ENCODE results near the gene DRICH1. TPM values are rescaled to one million over a fixed set of nuclear protein-coding genes. Genes with fewer than 3 reads are reported as not detected.
"Not testable (repeated sequence)": the region's sequence is repeated elsewhere in the genome, so short reads cannot be mapped to it uniquely, and the experiment has no call there.

DRICH1 gene
- total and polyA plus RNA-seq, 2 experiments from 2014 or later = not detected

DNA sequence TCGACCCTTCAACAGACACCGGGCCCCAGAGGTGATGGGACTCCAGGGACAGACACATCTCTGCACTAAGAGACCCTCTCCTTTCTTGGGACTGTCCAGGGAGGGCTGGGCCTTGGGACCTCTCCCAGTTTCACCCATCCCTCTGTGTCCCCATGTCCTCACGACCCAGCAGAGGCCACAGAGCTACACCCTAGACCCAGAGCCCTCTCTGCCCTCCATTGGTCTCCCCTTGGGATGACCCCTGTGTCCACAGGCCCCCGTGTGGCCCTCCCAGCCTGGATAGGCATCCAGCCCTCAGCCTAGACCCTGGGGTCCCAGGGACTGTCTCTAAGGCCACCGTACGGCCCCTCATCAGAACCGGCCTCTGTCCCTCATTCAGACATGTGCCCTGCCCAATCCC, 7.5 kb upstream of the DRICH1 start:
- no peaks in the 10 kb centered on the region for H3K9me3 ChIP-seq (ENCODE audit: low read depth)
- WGBS (ENCODE audit: low lambda C conversion rate, missing lambda C conversion rate) = 95% methylated on average over 6 of the region's 7 CpGs

DNA sequence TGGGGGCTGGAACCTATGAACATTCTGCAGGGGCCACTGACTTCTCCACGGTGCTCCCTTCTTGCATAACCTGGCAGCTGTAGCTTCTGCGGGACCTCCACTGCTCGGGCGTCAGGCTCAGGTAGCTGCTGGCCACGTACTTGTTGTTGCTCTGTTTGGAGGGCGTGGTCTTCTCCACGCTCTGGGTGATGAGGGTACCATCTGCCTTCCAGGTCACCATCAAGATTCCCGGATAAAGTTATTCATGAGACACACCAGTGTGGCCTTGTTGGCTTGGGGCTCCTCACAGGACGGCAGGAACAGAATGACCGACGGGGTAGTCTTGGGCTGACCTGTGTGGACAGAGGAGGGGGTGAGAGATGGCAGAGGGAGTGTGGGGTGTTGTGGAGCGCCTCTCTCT, 6.5 kb upstream of the DRICH1 start:
- H3K9me2 ChIP-seq (replicated peaks; ENCODE audit: insufficient read depth) = no peaks in the 10 kb centered on the region
- H3K4me1 ChIP-seq (ENCODE audit: insufficient read depth) = no peaks in the 10 kb centered on the region
- no peak for DNase-seq (ENCODE audit: low spot score)
- no peak overlapping the region for H3K4me2 ChIP-seq
- no peak for TF ChIP-seq EZH2phosphoT487 (IDR thresholded peaks at IDR 0.05; ENCODE audit: low read depth, severe bottlenecking, unreplicated experiment)
- TF ChIP-seq, protein P1, sequence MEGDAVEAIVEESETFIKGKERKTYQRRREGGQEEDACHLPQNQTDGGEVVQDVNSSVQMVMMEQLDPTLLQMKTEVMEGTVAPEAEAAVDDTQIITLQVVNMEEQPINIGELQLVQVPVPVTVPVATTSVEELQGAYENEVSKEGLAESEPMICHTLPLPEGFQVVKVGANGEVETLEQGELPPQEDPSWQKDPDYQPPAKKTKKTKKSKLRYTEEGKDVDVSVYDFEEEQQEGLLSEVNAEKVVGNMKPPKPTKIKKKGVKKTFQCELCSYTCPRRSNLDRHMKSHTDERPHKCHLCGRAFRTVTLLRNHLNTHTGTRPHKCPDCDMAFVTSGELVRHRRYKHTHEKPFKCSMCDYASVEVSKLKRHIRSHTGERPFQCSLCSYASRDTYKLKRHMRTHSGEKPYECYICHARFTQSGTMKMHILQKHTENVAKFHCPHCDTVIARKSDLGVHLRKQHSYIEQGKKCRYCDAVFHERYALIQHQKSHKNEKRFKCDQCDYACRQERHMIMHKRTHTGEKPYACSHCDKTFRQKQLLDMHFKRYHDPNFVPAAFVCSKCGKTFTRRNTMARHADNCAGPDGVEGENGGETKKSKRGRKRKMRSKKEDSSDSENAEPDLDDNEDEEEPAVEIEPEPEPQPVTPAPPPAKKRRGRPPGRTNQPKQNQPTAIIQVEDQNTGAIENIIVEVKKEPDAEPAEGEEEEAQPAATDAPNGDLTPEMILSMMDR (IDR thresholded peaks at IDR 0.05; ENCODE audit: poor library complexity) = no peak
- no peak for TF ChIP-seq EZH2 (IDR thresholded peaks at IDR 0.05; ENCODE audit: borderline replicate concordance)
- no peak overlapping the region for H3K27ac ChIP-seq
- no peaks in the 10 kb centered on the region for H3K9me3 ChIP-seq (ENCODE audit: low read depth)
- H3K27me3 ChIP-seq = no peaks in the 10 kb centered on the region
- no peaks in the 10 kb centered on the region for H3K36me3 ChIP-seq (replicated peaks; ENCODE audit: insufficient read depth, low read depth)
- WGBS (ENCODE audit: low lambda C conversion rate, missing lambda C conversion rate) = 95% methylated on average over 12 of the region's 12 CpGs
- H2AFZ ChIP-seq = no peak overlapping the region
- no peaks in the 10 kb centered on the region for H3K79me2 ChIP-seq
- H3K4me3 ChIP-seq = no peak overlapping the region
- no peaks in the 10 kb centered on the region for H4K20me1 ChIP-seq (ENCODE audit: insufficient read depth, poor library complexity, severe bottlenecking)

More for the DNA sequence above, 7.5 kb upstream of the DRICH1 start:
- no peaks in the 10 kb centered on the region for H3K4me1 ChIP-seq (ENCODE audit: insufficient read depth)
- no peak overlapping the region for H3K4me2 ChIP-seq
- H3K27me3 ChIP-seq = no peaks in the 10 kb centered on the region
- TF ChIP-seq, protein P1 (IDR thresholded peaks at IDR 0.05; ENCODE audit: poor library complexity) = no peak
- TF ChIP-seq EZH2phosphoT487 (IDR thresholded peaks at IDR 0.05; ENCODE audit: low read depth, severe bottlenecking, unreplicated experiment) = no peak
- no peak for TF ChIP-seq EZH2 (IDR thresholded peaks at IDR 0.05; ENCODE audit: borderline replicate concordance)
- DNase-seq (ENCODE audit: low spot score) = no peak
- no peak overlapping the region for H3K27ac ChIP-seq
- H4K20me1 ChIP-seq (ENCODE audit: insufficient read depth, poor library complexity, severe bottlenecking) = no peaks in the 10 kb centered on the region
- H3K79me2 ChIP-seq = no peaks in the 10 kb centered on the region
- no peak overlapping the region for H2AFZ ChIP-seq
- H3K4me3 ChIP-seq = no peak overlapping the region
- no peaks in the 10 kb centered on the region for H3K9me2 ChIP-seq (replicated peaks; ENCODE audit: insufficient read depth)
- no peaks in the 10 kb centered on the region for H3K36me3 ChIP-seq (replicated peaks; ENCODE audit: insufficient read depth, low read depth)

DNA sequence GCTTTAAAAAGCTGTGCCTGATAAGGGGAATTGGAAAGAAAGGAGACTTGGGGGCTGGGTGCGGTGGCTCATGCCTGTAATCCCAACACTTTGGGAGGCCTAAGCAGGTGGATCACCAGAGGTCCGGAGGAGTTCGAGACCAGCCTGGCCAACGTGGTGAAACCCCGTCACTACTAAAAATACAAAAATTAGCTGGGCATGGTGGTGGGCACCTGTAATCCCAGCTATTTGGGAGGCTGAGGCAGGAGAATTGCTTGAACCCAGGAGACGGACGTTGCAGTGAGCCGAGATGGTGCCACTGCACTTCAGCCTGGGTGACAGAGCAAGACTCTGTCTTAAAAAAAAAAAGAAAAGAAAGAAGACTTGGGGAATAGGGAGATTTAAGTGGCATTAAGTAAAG, 3.2 kb upstream of the DRICH1 start:
- H3K27me3 ChIP-seq = not testable (repeated sequence)
- WGBS (ENCODE audit: low lambda C conversion rate, missing lambda C conversion rate) = 97% methylated on average over 8 of the region's 8 CpGs

DNA sequence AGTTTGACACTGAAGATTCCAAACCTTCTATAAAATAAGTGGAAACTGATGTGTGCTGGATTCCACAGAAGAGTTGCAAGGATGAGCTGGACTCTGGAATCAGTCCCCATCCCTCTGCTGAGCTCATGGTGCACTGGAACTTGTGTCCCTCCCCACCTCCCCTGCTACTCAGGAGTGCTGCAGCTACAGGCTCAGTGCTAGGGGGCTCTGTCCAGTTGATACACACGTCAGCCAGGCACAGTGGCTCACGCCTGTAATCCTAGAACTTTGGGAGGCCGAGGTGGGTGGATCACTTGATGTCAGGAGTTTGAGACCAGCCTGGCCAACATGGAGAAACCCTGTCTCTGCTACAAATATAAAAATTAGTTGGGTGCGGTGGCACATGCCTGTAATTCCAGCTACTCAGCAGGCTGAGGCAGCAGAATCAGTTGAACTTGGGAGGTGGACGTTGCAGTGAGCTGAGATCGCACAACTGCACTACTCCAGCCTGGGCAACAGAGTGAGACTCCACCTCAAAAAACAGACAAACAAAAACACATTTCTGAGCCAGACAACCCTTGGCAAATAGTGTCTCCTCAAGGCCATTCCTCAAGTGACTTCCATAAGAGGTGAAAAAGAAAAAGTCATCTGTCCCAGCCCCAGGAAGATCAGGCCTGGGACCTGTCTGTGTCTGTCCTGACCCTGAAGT, 3.9 kb downstream of the DRICH1 start:
- H3K9me3 ChIP-seq (ENCODE audit: low read depth); H2AFZ ChIP-seq; H3K36me3 ChIP-seq (replicated peaks; ENCODE audit: insufficient read depth, low read depth); H3K27me3 ChIP-seq; H3K9me2 ChIP-seq (replicated peaks; ENCODE audit: insufficient read depth); H3K4me1 ChIP-seq (ENCODE audit: insufficient read depth); H4K20me1 ChIP-seq (ENCODE audit: insufficient read depth, poor library complexity, severe bottlenecking); H3K27ac ChIP-seq; H3K79me2 ChIP-seq; H3K4me2 ChIP-seq; H3K4me3 ChIP-seq; DNase-seq (ENCODE audit: low spot score): not testable (repeated sequence)
- 81% methylated on average over 6 of the region's 6 CpGs for WGBS (ENCODE audit: low lambda C conversion rate, missing lambda C conversion rate)

More for the DNA sequence above, 3.2 kb upstream of the DRICH1 start:
- not testable (repeated sequence) for H3K9me2 ChIP-seq (replicated peaks; ENCODE audit: insufficient read depth); H4K20me1 ChIP-seq (ENCODE audit: insufficient read depth, poor library complexity, severe bottlenecking); H3K79me2 ChIP-seq; DNase-seq (ENCODE audit: low spot score); H3K4me1 ChIP-seq (ENCODE audit: insufficient read depth); H3K9me3 ChIP-seq (ENCODE audit: low read depth); H3K4me3 ChIP-seq; H3K4me2 ChIP-seq; H3K36me3 ChIP-seq (replicated peaks; ENCODE audit: insufficient read depth, low read depth); H3K27ac ChIP-seq; H2AFZ ChIP-seq
